ENCODE results near the gene UGT1A5.

GRCh38 chr2:233663911-233664310 lies 48.8 kb upstream of the UGT1A5 start:
- no peak for TF ChIP-seq POLR2AphosphoS5 (IDR thresholded peaks at IDR 0.05; ENCODE audit: low read depth)
- no peak for TF ChIP-seq REST (IDR thresholded peaks at IDR 0.05; ENCODE audit: unreplicated experiment)
- TF ChIP-seq EZH2 (IDR thresholded peaks at IDR 0.05; ENCODE audit: low read depth, unreplicated experiment) = no peak
- TF ChIP-seq CTCF (conservative IDR thresholded peaks at IDR 0.05; ENCODE audit: low read depth in 2 of 2) = no peak

Measured in GM23338 (cell line).